ENCODE measurements around the gene GAP43.

The GAP43 gene

DNA sequence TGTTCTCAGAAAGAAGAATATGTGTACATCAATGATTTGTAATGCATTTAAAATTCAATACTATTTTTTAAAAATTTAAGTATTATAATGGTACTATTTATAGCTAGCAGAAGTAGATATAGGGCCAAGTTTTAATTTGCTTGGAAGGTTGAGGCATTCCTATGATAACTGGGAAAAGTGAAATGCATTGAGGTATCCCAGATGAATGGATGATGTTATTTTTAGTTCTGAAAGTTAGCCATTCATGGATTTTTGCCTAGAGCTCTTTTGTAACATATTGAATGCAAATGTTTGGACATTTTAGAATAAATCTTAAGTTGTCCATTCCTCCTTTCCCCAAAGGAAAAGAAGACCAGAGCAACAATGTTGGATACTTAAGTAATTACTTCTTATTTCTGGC is 47.6 kb downstream of the GAP43 start:
- Histone ChIP-seq H2AFZ (no peak overlapping the region), H3K36me3 (ENCODE audit: control insufficient read depth, insufficient read depth, low read length) (no peaks in the 10 kb centered on the region), H3K9me3 (ENCODE audit: control insufficient read depth, low read length) (no peaks in the 10 kb centered on the region), H3K27ac (no peak overlapping the region), H3K4me1 (no peaks in the 10 kb centered on the region), H3K27me3 (ENCODE audit: control insufficient read depth, insufficient read depth, low read length) (no peaks in the 10 kb centered on the region), H3K4me2 (ENCODE audit: low read length) (no peak overlapping the region), H3K79me2 (no peaks in the 10 kb centered on the region), H3K4me3 (ENCODE audit: low read depth, low read length) (no peak overlapping the region), H3K9ac (no peak overlapping the region)
- TF ChIP-seq, protein P1, sequence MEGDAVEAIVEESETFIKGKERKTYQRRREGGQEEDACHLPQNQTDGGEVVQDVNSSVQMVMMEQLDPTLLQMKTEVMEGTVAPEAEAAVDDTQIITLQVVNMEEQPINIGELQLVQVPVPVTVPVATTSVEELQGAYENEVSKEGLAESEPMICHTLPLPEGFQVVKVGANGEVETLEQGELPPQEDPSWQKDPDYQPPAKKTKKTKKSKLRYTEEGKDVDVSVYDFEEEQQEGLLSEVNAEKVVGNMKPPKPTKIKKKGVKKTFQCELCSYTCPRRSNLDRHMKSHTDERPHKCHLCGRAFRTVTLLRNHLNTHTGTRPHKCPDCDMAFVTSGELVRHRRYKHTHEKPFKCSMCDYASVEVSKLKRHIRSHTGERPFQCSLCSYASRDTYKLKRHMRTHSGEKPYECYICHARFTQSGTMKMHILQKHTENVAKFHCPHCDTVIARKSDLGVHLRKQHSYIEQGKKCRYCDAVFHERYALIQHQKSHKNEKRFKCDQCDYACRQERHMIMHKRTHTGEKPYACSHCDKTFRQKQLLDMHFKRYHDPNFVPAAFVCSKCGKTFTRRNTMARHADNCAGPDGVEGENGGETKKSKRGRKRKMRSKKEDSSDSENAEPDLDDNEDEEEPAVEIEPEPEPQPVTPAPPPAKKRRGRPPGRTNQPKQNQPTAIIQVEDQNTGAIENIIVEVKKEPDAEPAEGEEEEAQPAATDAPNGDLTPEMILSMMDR (IDR thresholded peaks at IDR 0.05), result no peak

DNA sequence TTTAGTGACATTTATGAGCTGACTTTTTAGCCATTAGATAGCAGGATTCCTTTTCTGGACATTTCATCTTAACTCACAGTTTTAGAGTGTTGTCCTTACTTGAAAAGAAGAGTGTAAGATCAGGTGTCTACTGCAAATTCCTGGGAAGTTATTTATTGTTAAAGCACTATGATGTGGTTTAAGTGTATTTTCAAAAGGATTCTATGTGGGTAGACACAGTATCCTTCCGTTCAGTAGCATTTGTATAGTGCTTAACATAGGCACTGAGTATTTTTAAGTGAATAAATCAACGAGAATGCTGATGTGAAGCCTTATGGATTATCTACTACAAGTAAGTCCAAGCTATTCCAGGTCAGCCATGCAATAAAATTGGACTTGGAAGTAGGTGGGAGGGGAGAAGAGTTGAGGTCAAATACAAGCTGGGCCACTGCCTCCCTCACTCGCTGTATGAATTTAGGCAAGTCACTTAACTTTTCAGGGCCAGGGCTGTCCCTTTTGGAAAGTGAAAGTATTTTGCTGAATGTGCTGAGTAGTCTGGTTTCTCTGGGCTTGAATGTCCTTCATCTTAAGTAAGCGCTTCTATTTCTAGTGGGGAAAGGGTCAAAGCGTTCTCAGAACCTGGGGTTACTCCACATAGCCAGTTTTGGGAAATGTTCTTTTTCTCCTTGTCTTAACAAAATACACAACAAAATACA is 48.6 kb downstream of the GAP43 start:
- Histone ChIP-seq H3K9ac (no peak overlapping the region), H3K4me1 (no peaks in the 10 kb centered on the region), H3K36me3 (ENCODE audit: control insufficient read depth, insufficient read depth, low read length) (no peaks in the 10 kb centered on the region), H3K79me2 (no peaks in the 10 kb centered on the region), H3K9me3 (ENCODE audit: control insufficient read depth, low read length) (no peaks in the 10 kb centered on the region), H3K4me2 (ENCODE audit: low read length) (no peak overlapping the region), H3K27ac (no peak overlapping the region), H3K4me3 (ENCODE audit: low read depth, low read length) (no peak overlapping the region), H3K27me3 (ENCODE audit: control insufficient read depth, insufficient read depth, low read length) (no peaks in the 10 kb centered on the region), H2AFZ (no peak overlapping the region)
- TF ChIP-seq, protein P1 (IDR thresholded peaks at IDR 0.05), result no peak

- TF ChIP-seq, protein P1 (IDR thresholded peaks at IDR 0.05), result no peak
- no peak overlapping the region for H3K27ac ChIP-seq
- no peaks in the 10 kb centered on the region for H3K27me3 ChIP-seq (ENCODE audit: control insufficient read depth, insufficient read depth, low read length)
- H3K36me3 ChIP-seq (ENCODE audit: control insufficient read depth, insufficient read depth, low read length), result no peaks in the 10 kb centered on the region
- no peak overlapping the region for H3K4me2 ChIP-seq (ENCODE audit: low read length)
- no peak overlapping the region for H3K4me3 ChIP-seq (ENCODE audit: low read depth, low read length)
- no peak overlapping the region for H3K9ac ChIP-seq
- H3K9me3 ChIP-seq (ENCODE audit: control insufficient read depth, low read length), result no peaks in the 10 kb centered on the region
- H3K4me1 ChIP-seq, result no peaks in the 10 kb centered on the region
- no peaks in the 10 kb centered on the region for H3K79me2 ChIP-seq
- H2AFZ ChIP-seq, result no peak overlapping the region
Measured at GRCh38 chr3:115673881-115674280, 50.6 kb downstream of the GAP43 start.

DNA sequence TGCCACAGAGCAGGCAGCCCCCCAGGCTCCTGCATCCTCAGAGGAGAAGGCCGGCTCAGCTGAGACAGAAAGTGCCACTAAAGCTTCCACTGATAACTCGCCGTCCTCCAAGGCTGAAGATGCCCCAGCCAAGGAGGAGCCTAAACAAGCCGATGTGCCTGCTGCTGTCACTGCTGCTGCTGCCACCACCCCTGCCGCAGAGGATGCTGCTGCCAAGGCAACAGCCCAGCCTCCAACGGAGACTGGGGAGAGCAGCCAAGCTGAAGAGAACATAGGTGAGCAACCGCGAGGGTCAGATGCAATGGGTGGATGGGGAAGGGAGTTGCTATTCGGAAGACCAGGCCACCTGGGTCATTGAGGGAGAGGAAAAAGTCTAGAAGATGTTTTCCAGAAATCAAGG is 53.0 kb downstream of the GAP43 start:
- no peak overlapping the region for H2AFZ ChIP-seq
- H3K9ac ChIP-seq, result no peak overlapping the region
- TF ChIP-seq, protein P1 (IDR thresholded peaks at IDR 0.05), result no peak
- no peaks in the 10 kb centered on the region for H3K36me3 ChIP-seq (ENCODE audit: control insufficient read depth, insufficient read depth, low read length)
- H3K4me3 ChIP-seq (ENCODE audit: low read depth, low read length), result no peak overlapping the region
- no peak overlapping the region for H3K4me2 ChIP-seq (ENCODE audit: low read length)
- H3K27me3 ChIP-seq (ENCODE audit: control insufficient read depth, insufficient read depth, low read length), result no peaks in the 10 kb centered on the region
- no peaks in the 10 kb centered on the region for H3K79me2 ChIP-seq
- no peaks in the 10 kb centered on the region for H3K9me3 ChIP-seq (ENCODE audit: control insufficient read depth, low read length)
- no peaks in the 10 kb centered on the region for H3K4me1 ChIP-seq
- no peak overlapping the region for H3K27ac ChIP-seq

- Histone ChIP-seq H3K4me3 (ENCODE audit: low read depth, low read length) (no peak overlapping the region), H3K9ac (no peak overlapping the region), H3K9me3 (ENCODE audit: control insufficient read depth, low read length) (no peaks in the 10 kb centered on the region), H3K79me2 (no peaks in the 10 kb centered on the region), H2AFZ (no peak overlapping the region), H3K4me2 (ENCODE audit: low read length) (no peak overlapping the region), H3K27ac (no peak overlapping the region), H3K4me1 (peaks cover 3% of the 10 kb centered on the region), H3K36me3 (ENCODE audit: control insufficient read depth, insufficient read depth, low read length) (no peaks in the 10 kb centered on the region), H3K27me3 (ENCODE audit: control insufficient read depth, insufficient read depth, low read length) (no peaks in the 10 kb centered on the region)
- TF ChIP-seq, protein P1 (IDR thresholded peaks at IDR 0.05), result no peak
Measured at GRCh38 chr3:115680803-115681345, 57.6 kb downstream of the GAP43 start.
